GM23338 (cell line): Measurements from ENCODE around the gene GRIA4. TPM values are rescaled to one million over a fixed set of nuclear protein-coding genes. Genes with fewer than 3 reads are reported as not detected.

Source experiments
- ATAC-seq: fragments of 200-7000 bp; cut with Tn5 transposase; 3 replicates; pipeline ENCODE4 v1.9.1; 2020
- DNase-seq: peaks from one replicate; pipeline ENCODE4 v3.0.0-alpha.2; 2015; ENCODE audit warnings: low spot score
- H2AFZ ChIP-seq: fragments of 200-600 bp; sonication (generic); 2 replicates; pipeline ENCODE4 v1.8.0; 2016; ENCODE audit warnings: antibody characterized with exemption, mild to moderate bottlenecking, moderate library complexity
- H3F3A ChIP-seq: fragments of 200-600 bp; sonication (generic); replicated peaks from 2 replicates; pipeline ENCODE4 v1.8.0; 2017; ENCODE audit warnings: antibody characterized with exemption, mixed run types, low read depth
- H3K27ac ChIP-seq: fragments of 200-600 bp; sonication (generic); 2 replicates; pipeline ENCODE4 v1.6.1; 2016; ENCODE audit warnings: low read depth
- H3K27me3 ChIP-seq: fragments of 200-600 bp; sonication (generic); 2 replicates; pipeline ENCODE4 v1.8.0; 2016; ENCODE audit warnings: mild to moderate bottlenecking, mixed run types, moderate library complexity; ENCODE audit not compliant: insufficient read depth
- H3K36me3 ChIP-seq: fragments of 200-600 bp; sonication (generic); 2 replicates; pipeline ENCODE4 v1.8.0; 2016; ENCODE audit warnings: mild to moderate bottlenecking; ENCODE audit not compliant: insufficient read depth
- H3K4me1 ChIP-seq: fragments of 200-600 bp; sonication (generic); 2 replicates; pipeline ENCODE4 v1.8.0; 2016; ENCODE audit warnings: mild to moderate bottlenecking, moderate library complexity; ENCODE audit not compliant: insufficient read depth
- H3K4me2 ChIP-seq: fragments of 200-600 bp; sonication (generic); 2 replicates; pipeline ENCODE4 v1.7.1; 2017; ENCODE audit warnings: mixed run types
- H3K4me3 ChIP-seq: fragments of 200-600 bp; sonication (generic); 2 replicates; pipeline ENCODE4 v1.6.1; 2016; ENCODE audit warnings: mixed run types
- H3K79me2 ChIP-seq: fragments of 200-600 bp; sonication (generic); replicated peaks from 2 replicates; pipeline ENCODE4 v1.8.0; 2017; ENCODE audit warnings: mild to moderate bottlenecking; ENCODE audit not compliant: insufficient read depth
- H3K9me2 ChIP-seq: fragments of 200-600 bp; sonication (generic); 2 replicates; pipeline ENCODE4 v1.8.0; 2017; ENCODE audit not compliant: insufficient read depth
- H4K20me1 ChIP-seq: fragments of 200-600 bp; sonication (generic); replicated peaks from 2 replicates; pipeline ENCODE4 v1.8.0; 2017; ENCODE audit warnings: mild to moderate bottlenecking; ENCODE audit not compliant: insufficient read depth
- H3K27ac Mint-ChIP-seq: 2 replicates; pipeline ENCODE4 v1.8.0; 2020; ENCODE audit warnings: inconsistent platforms, mild to moderate bottlenecking, moderate library complexity, mixed read lengths
- H3K27me3 Mint-ChIP-seq: 3 replicates; pipeline ENCODE4 v1.8.0; 2022; ENCODE audit warnings: low read depth, mild to moderate bottlenecking, moderate library complexity, mixed read lengths, inconsistent platforms; ENCODE audit not compliant: insufficient read depth, poor library complexity
- H3K36me3 Mint-ChIP-seq: 3 replicates; pipeline ENCODE4 v1.8.0; 2021; ENCODE audit warnings: low read depth, mild to moderate bottlenecking, inconsistent platforms, moderate library complexity, mixed read lengths
- H3K4me1 Mint-ChIP-seq: 3 replicates; pipeline ENCODE4 v1.8.0; 2020; ENCODE audit warnings: mild to moderate bottlenecking, inconsistent platforms, mixed read lengths
- H3K4me3 Mint-ChIP-seq: 3 replicates; pipeline ENCODE4 v1.8.0; 2021; ENCODE audit warnings: moderate library complexity, mild to moderate bottlenecking, inconsistent platforms, mixed read lengths
- H3K9me3 Mint-ChIP-seq: 3 replicates; pipeline ENCODE4 v1.8.0; 2020; ENCODE audit warnings: moderate library complexity, mild to moderate bottlenecking, inconsistent platforms, mixed read lengths
- CREB1 ChIP-seq: fragments of 250-450 bp; sonication (Bioruptor Pico); IDR thresholded peaks from 2 replicates; pipeline ENCODE4 v1.5.0; 2020; ENCODE audit warnings: low read depth, mild to moderate bottlenecking, moderate library complexity
- CTCF ChIP-seq, 2 experiments: fragments of 200-600 bp in 1 of 2; sonication (generic) in 1 of 2; conservative IDR thresholded peaks; 2 replicates each; pipeline versions ENCODE4 v1.5.1 to v1.6.1; 2016 to 2017; ENCODE audit warnings: antibody characterized with exemption in 2 of 2, low read depth in 2 of 2, mild to moderate bottlenecking in 2 of 2, moderate library complexity in 1 of 2
- ETS1 ChIP-seq: IDR thresholded peaks from 2 replicates; pipeline ENCODE4 v1.6.1; 2016; ENCODE audit warnings: antibody characterized with exemption
- EZH2 ChIP-seq: fragments of 200-600 bp; sonication (generic); IDR thresholded peaks from one replicate; pipeline ENCODE4 v1.8.0; 2017; ENCODE audit warnings: antibody characterized with exemption, mild to moderate bottlenecking, low read depth; ENCODE audit not compliant: unreplicated experiment
- EZH2phosphoT487 ChIP-seq: fragments of 200-600 bp; sonication (generic); IDR thresholded peaks from one replicate; pipeline ENCODE4 v1.8.1; 2018; ENCODE audit warnings: antibody characterized with exemption; ENCODE audit not compliant: unreplicated experiment
- JUNB ChIP-seq: IDR thresholded peaks from one replicate; pipeline ENCODE4 v1.6.1; 2016; ENCODE audit warnings: antibody characterized with exemption; ENCODE audit not compliant: unreplicated experiment
- NANOG ChIP-seq: IDR thresholded peaks from 2 replicates; pipeline ENCODE4 v1.6.1; 2016; ENCODE audit warnings: antibody characterized with exemption, borderline replicate concordance
- POLR2AphosphoS5 ChIP-seq: IDR thresholded peaks from 2 replicates; pipeline ENCODE4 v1.6.1; 2016; ENCODE audit warnings: antibody characterized with exemption, low read depth
- REST ChIP-seq: IDR thresholded peaks from one replicate; pipeline ENCODE4 v1.6.1; 2018; ENCODE audit warnings: antibody characterized with exemption; ENCODE audit not compliant: unreplicated experiment
- STAT1 ChIP-seq: IDR thresholded peaks from one replicate; pipeline ENCODE4 v1.6.1; 2016; ENCODE audit warnings: antibody characterized with exemption; ENCODE audit not compliant: unreplicated experiment
- ZNF114 ChIP-seq: fragments of 250-450 bp; sonication (Bioruptor Pico); IDR thresholded peaks from 2 replicates; pipeline ENCODE4 v1.5.0; 2020; ENCODE audit warnings: mild to moderate bottlenecking, moderate library complexity
- ZNF331 ChIP-seq: fragments of 250-450 bp; sonication (Bioruptor Pico); IDR thresholded peaks from 2 replicates; pipeline ENCODE4 v1.5.0; 2020; ENCODE audit warnings: low read depth, mild to moderate bottlenecking, moderate library complexity
- polyA plus RNA-seq: library from polyadenylated mRNA; unstranded; fragments of >200 nt; fragmentation: Nextera tagmentation; extraction: Ambion mirVana; gene quantifications from 2 replicates; pipeline ENCODE4 v1.2.1, GENCODE V29; 2016
- total RNA-seq: library from RNA; depleted of rRNA; stranded (reverse); fragments of >200 nt; shearing (Covaris generic); gene quantifications from 2 replicates; pipeline ENCODE4 v1.2.3, GENCODE V29; 2014

Gene GRIA4
- total and polyA plus RNA-seq, 2 experiments from 2014 or later: 17.8 to 71.1 TPM

GRCh38 chr11:105741488-105742020, 131.7 kb downstream of the GRIA4 start:
- Histone ChIP-seq H3K4me3 (no peak overlapping the region), H3K27ac (no peak overlapping the region), H3K4me2 (no peak overlapping the region), H3K9me2 (no peaks in the 10 kb centered on the region; the same call in 1 of the 2 replicates), H3K4me1 (peaks cover 10% of the 10 kb centered on the region; the same call in 1 of the 2 replicates), H4K20me1 (no peaks in the 10 kb centered on the region), H3F3A (no peaks in the 10 kb centered on the region), H3K36me3 (no peaks in the 10 kb centered on the region), H3K27me3 (no peaks in the 10 kb centered on the region), H2AFZ (no peak overlapping the region), H3K79me2 (no peaks in the 10 kb centered on the region)
- Mint-ChIP-seq H3K9me3 (no peaks in the 10 kb centered on the region), H3K4me1 (peaks cover 12% of the 10 kb centered on the region), H3K27me3 (no peaks in the 10 kb centered on the region), H3K27ac (no peak overlapping the region), H3K4me3 (no peak overlapping the region), H3K36me3 (no peaks in the 10 kb centered on the region)
- ATAC-seq: no peak
- DNase-seq: no peak
- TF ChIP-seq JUNB (no peak), ETS1 (no peak), REST (no peak), ZNF114 (CRISPR knock-in tag) (no peak), CTCF (conservative IDR thresholded peaks at IDR 0.05; ENCODE audit: low read depth in 2 of 2) (no peak), ZNF331 (no peak), EZH2 (no peak), NANOG (no peak), STAT1 (no peak), CREB1 (no peak)

DNA sequence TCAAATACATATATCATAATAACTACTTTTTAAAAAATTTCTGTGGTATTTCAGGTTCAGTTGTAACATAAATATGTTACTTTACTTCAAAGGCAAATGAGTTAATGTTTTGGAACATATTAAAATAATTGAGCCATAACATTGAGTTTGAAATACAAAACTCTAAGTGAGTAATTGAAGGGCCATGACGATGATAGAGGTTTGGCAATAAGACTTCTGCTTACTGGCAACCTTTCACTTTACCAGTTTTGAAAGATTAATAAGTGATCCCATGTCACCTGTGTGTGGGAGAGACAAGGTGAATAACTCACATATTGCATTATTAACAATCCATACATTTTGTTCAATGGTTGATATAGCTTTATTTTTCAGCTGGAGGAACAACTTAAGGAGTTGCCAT, 144.4 kb downstream of the GRIA4 start:
- H3K4me3 Mint-ChIP-seq: no peak overlapping the region
- H3K4me1 Mint-ChIP-seq: peaks cover 18% of the 10 kb centered on the region
- peaks cover 16% of the 10 kb centered on the region for H3K4me1 ChIP-seq
- H3K27me3 ChIP-seq: no peaks in the 10 kb centered on the region
- ATAC-seq (no peak), DNase-seq (no peak)
- H3K27ac Mint-ChIP-seq: no peak overlapping the region
- H3K27ac ChIP-seq: no peak overlapping the region
- H3K36me3 ChIP-seq: no peaks in the 10 kb centered on the region
- H3K36me3 Mint-ChIP-seq: peaks cover 7% of the 10 kb centered on the region; the same call in 1 of the 3 replicates
- H3K27me3 Mint-ChIP-seq: no peaks in the 10 kb centered on the region
- no peaks in the 10 kb centered on the region for H3K9me3 Mint-ChIP-seq
- no peaks in the 10 kb centered on the region for H3F3A ChIP-seq
- H2AFZ ChIP-seq: no peak overlapping the region
- no peak overlapping the region for H3K4me2 ChIP-seq
- H4K20me1 ChIP-seq: no peaks in the 10 kb centered on the region
- no peaks in the 10 kb centered on the region for H3K79me2 ChIP-seq
- H3K9me2 ChIP-seq: no peaks in the 10 kb centered on the region
- no peak overlapping the region for H3K4me3 ChIP-seq
- no peak for TF ChIP-seq NANOG
- no peak for TF ChIP-seq JUNB
- no peak for TF ChIP-seq CREB1
- TF ChIP-seq CTCF (conservative IDR thresholded peaks at IDR 0.05; ENCODE audit: low read depth in 2 of 2): no peak
- TF ChIP-seq EZH2phosphoT487: no peak
- TF ChIP-seq STAT1: no peak
- no peak for TF ChIP-seq POLR2AphosphoS5
- no peak for TF ChIP-seq ZNF331
- no peak for TF ChIP-seq REST
